HG02981 (cell line): Measurements from ENCODE around the gene GFY.
A peak's percentile ranks its signal among the peaks of the same experiment; 100 is the strongest.

ENCODE experiments used
- ATAC-seq: cut with Tn5 transposase; IDR thresholded peaks from one replicate; pipeline ENCODE4 v1.9.1; 2021; ENCODE audit warnings: mild to moderate bottlenecking, moderate library complexity; ENCODE audit not compliant: unreplicated experiment

The GFY gene

GRCh38 chr19:49428547-49429451 lies 3.6 kb downstream of the GFY start:
- no peak for ATAC-seq

- ATAC-seq: no peak
Observed at GRCh38 chr19:49430172-49430677, 5.0 kb downstream of the GFY start.

GRCh38 chr19:49430678-49431329 lies 5.6 kb downstream of the GFY start:
- no peak for ATAC-seq

GRCh38 chr19:49431330-49431749 lies 6.2 kb downstream of the GFY start:
- no peak for ATAC-seq

GRCh38 chr19:49432141-49433073 lies 7.2 kb downstream of the GFY start:
- no peak for ATAC-seq

GRCh38 chr19:49433240-49433901 lies 8.2 kb downstream of the GFY start:
- ATAC-seq: no peak

GRCh38 chr19:49434907-49435583 lies 9.9 kb downstream of the GFY start:
- ATAC-seq: no peak

GRCh38 chr19:49435670-49436069 lies 10.5 kb downstream of the GFY start:
- ATAC-seq: no peak

GRCh38 chr19:49436381-49437017 lies 11.3 kb downstream of the GFY start:
- ATAC-seq: no peak

GRCh38 chr19:49437231-49437630 lies 12.0 kb downstream of the GFY start:
- ATAC-seq: no peak

GRCh38 chr19:49438261-49438660 lies 13.1 kb downstream of the GFY start:
- ATAC-seq: no peak

GRCh38 chr19:49439836-49440235 lies 14.6 kb downstream of the GFY start:
- ATAC-seq: no peak

- ATAC-seq: no peak
Observed at GRCh38 chr19:49440439-49441209, 15.4 kb downstream of the GFY start.

GRCh38 chr19:49441210-49441959 lies 16.2 kb downstream of the GFY start, which contains the start of gene SLC17A7:
Gene SLC17A7 (minus strand): TSS chr19:49441527. CDS start chr19:49441379, 148 bp downstream.
- ATAC-seq: no peak

- ATAC-seq: no peak
Observed at GRCh38 chr19:49441960-49442350, 16.8 kb downstream of the GFY start.

- no peak for ATAC-seq
Observed at GRCh38 chr19:49442354-49442753, 17.2 kb downstream of the GFY start.

GRCh38 chr19:49442771-49443365 lies 17.7 kb downstream of the GFY start:
- ATAC-seq: peak; percentile 8
